Left kidney (tissue), 2 donors: Measurements from ENCODE around the gene CARD10. TPM values are rescaled to one million over a fixed set of nuclear protein-coding genes. Genes with fewer than 3 reads are reported as not detected.

ENCODE experiments used
- DNase-seq: peaks from one replicate; pipeline ENCODE4 v3.0.0-alpha.2; 2013
- polyA plus RNA-seq: library from polyadenylated mRNA; unstranded; fragments of 120-200 nt; gene quantifications from one replicate; pipeline ENCODE4 v1.2.1, GENCODE V29; 2013; ENCODE audit not compliant: insufficient read length

The CARD10 gene
- polyA plus RNA-seq, 1 donor = 20.3 TPM

DNA sequence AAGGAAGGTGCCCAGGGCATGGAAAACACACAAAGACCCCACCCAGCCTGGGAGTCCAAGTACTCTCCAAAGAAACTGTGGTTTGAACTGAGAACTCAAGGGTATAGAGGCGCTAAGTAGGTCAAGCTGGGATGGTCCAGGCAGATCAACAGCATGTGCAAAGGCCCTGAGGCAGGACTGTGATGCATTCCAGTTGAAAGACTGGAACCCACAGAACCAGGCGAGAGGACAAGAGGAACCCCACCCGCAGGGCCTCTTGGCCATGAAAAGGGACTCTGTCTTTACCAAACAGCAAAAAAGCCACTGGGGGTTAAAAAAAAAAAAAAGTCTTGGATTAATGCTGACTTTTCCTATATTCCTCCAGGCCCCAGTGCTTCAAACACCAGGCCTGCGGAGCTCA, 14.3 kb downstream of the CARD10 start:
- DNase-seq = no peak

- no peak for DNase-seq
Measured at GRCh38 chr22:37503850-37504249, 15.4 kb downstream of the CARD10 start.

DNA sequence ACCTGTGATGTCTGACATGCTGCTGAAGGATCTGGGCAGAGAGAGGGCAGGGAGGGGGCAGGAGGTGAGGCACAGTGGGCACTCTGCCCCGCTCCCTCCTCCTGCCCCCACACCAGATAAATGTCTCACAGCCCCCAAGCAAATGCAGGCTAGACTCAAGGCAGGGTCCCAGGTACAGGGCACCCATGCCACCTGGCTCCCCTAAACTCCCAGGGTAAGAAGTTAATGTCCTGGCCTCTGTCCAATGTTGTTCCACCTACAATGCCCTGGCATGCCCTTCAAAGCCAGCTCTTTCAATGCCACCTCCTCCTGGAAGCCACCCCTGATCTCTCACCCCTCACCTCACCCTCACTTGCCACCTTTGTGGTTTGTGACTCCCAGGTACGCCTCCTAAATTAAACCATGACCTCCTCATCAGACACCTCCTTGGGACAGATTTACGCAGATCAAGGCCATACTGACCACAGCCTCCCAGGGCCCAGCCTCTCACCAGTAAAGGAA, 16.0 kb downstream of the CARD10 start:
- no peak for DNase-seq

- no peak for DNase-seq
Measured at GRCh38 chr22:37502342-37503182, 16.7 kb downstream of the CARD10 start.

DNA sequence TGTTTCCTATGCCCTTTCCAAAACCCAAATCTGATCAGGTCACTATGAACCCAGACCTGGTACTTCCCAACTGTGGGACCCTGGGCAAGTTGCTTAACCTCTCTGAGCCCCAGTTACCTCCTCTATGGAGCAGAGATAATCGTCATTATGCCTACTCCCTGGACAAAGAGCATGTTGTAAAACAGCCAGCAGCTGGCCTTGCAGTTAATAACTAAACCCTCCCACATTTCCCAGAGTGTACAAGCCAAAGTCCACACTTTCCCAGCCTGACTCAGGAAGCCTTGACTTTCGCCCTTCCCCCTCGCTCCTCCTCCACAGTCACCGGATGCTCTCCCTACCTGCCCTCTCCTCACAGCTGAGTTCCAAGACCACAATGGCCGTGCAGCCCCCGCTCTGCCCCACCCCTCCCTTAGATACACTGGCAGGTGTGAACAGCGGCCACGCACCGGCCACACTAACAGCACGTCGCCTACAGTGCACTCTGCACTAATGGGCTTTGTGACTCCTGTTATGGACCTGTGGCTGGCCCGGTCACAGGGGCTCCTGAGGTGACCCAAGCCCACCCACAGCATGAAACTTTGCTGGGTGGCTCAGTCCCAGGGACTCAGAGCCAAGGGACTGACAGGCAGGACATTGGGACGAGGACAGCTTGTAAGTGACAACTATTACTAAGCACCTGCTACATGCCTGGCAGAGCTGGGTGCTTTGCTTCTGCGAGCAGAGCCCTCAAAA, 17.4 kb downstream of the CARD10 start:
- DNase-seq = peak; percentile 93

- DNase-seq = no peak
Measured at GRCh38 chr22:37500745-37501609, 18.2 kb downstream of the CARD10 start.

- DNase-seq = no peak
Measured at GRCh38 chr22:37499789-37500540, 19.2 kb downstream of the CARD10 start.

DNA sequence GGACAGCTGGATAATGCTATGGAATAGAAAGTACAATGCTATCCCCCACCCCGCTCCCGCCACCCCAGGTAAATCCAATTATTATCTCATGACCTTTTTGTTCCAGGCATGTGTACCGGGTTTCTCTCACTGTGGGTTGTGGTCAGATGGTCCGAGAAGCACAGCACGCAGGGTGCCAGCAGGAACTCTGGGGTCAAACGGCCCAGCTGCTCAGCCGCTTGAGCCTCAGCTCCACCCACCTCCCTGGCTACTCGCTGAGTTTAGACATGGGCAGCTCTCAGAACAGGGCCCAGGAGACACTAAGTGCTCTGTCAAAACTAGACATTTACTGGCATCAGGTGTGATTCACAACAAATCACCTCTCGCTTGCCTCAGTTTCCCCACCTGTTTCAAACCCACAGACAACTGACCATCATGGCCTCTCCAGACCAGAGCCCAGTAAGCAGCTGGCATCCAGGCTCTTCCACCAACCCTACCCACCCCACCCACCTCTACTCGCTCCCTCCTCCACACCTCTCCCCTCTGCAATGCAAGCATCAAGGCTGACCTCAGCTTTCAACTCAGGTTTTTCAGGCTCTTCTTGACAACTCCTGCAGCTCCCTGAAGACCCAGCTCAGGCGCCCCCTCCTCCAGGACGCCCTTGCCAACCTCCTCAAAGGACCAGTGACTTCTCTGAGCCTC, 20.0 kb downstream of the CARD10 start:
- no peak for DNase-seq

DNA sequence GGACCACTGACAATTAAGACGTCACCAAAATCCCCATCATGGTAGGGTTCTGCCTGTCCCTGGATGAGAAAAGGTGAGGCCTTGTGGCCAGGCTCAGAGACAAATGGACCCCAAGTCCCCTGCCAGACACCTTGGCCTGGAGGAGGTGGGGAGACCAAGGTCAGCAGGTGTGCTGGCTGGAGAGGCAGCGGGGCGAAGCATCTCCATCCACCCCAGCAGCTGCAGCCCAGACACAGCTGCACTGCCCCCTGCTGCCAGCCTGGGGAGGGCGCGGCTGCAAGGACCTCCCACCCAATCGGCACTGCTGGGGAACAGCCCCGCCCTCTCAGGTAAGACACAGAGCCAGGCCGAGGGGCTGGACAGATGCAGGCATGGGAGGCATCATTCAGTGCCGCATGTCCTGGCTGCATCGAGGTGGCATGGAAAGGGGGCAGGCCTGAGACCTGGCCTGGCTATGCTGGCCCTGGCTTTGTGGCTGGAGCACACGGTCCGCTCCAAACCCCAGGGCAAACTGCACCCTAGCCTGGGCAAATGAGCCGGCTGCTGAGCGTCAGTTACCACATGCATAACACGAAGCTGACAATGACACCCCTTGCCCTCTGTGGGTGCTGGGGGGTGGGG, 20.8 kb downstream of the CARD10 start:
- no peak for DNase-seq

GRCh38 chr22:37497062-37497599, 22.1 kb downstream of the CARD10 start:
- no peak for DNase-seq

GRCh38 chr22:37496651-37497050, 22.6 kb downstream of the CARD10 start:
- DNase-seq = no peak

DNA sequence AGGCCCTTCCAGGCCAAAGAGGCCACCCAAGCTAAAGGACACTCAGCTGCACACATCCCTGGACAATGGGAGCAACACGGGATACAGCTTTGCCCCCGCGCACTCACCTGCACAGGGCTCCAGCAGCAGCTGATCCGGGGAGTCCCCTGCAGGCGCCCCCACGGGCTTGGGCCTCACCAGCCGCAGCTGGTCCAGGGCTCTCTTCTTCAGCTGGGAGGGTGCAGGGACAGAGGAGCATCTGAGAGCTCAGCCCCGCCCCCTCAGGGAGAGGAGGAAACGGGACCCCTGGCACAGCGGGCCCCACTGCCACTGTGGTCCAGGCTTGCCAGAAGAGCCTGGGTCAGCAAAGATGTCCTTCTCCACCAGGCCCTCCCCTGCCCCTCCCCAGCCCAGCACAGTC, 25.2 kb downstream of the CARD10 start:
- DNase-seq = no peak

DNA sequence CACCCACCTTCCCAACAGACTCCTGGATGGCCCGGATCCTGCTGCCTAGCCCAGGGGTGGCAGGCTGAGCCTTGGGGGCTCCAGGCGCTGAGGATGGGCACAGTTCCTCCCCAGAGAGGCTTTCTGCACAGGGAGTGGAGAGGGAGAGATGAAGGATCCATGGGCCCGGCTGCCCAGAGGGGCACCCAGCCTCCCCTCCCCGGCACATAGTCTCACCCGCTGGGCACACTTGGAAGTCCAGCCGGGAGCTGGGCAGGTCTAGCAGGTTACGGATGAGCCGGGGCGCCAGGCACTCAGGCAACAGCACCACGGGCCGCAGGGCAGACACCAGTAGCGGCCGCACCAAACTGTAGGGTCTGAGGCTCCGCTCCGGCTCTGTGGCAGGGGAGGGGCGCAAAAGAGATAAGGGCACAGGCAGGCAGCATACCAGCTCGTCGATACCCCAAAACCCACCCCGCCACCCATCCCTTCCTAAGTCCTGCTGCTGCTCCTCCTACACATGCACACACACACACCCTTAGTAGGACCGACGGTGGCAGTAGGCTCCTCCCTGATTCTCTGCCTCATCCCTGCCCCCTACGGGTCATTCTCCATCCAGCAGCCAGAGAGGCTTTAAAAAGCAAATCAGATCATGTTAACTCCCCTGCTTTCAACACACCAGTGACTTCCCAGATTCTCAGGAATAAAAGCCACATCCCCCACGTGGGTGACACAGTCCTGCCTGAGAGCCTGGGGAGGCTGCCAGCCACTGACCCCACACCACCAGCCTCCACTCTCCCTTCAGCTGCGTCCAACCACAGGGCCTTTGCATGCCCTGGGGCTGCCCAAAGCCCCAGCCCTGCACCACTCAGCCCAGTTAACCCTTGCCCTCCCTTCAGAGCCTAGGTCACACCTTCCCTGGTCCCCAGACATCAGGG, 26.5 kb downstream of the CARD10 start:
- DNase-seq = no peak

- no peak for DNase-seq
Measured at GRCh38 chr22:37491559-37492427, 27.4 kb downstream of the CARD10 start.

DNA sequence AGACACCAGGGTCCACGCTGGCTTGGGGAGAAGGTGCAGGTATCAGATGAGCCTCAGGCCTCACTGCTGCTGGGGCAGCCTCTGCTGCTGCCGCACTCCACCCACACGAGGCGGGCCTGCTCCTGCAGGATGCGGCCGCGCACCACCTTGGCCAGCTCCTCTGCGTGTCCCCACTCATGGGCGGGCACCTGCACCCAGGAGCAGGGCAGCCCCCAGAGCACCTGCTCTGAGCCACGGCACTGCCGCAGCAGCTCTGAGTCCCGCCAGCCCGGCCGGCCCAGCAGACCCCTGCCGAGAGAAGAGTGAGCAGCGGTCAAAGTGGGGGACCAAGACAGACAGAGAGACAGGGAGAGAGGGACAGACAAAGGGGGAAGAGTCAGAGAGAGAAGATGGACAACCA, 28.1 kb downstream of the CARD10 start:
- DNase-seq = no peak

- DNase-seq = no peak
Measured at GRCh38 chr22:37489983-37490382, 29.2 kb downstream of the CARD10 start.

- DNase-seq = no peak
Measured at GRCh38 chr22:37488337-37489135, 30.7 kb downstream of the CARD10 start.
